GM23248 (cell line): ENCODE measurements around the gene TACR1.

Experiments used
- EZH2 ChIP-seq: fragments of 200-600 bp; sonication (generic); IDR thresholded peaks from 2 replicates; pipeline ENCODE4 v1.6.1; 2018; ENCODE audit warnings: antibody characterized with exemption, mild to moderate bottlenecking; ENCODE audit not compliant: insufficient read depth, poor library complexity, severe bottlenecking
- EZH2phosphoT487 ChIP-seq: fragments of 200-600 bp; sonication (generic); IDR thresholded peaks from 2 replicates; pipeline ENCODE4 v1.6.1; 2018; ENCODE audit warnings: antibody characterized with exemption, moderate library complexity, mild to moderate bottlenecking, low read depth; ENCODE audit not compliant: insufficient read depth

- no peak for TF ChIP-seq EZH2
- TF ChIP-seq EZH2phosphoT487: no peak
Measured at GRCh38 chr2:75012080-75012479, 187.2 kb downstream of the TACR1 start.
